Measurements from ENCODE around the gene RBCK1. TPM values are rescaled to one million over a fixed set of nuclear protein-coding genes. Genes with fewer than 3 reads are reported as not detected.

RBCK1 gene
- total and polyA plus RNA-seq, 2 of the 4 experiments (the other 2 are of a cell fraction): 29.9 to 84.2 TPM

DNA sequence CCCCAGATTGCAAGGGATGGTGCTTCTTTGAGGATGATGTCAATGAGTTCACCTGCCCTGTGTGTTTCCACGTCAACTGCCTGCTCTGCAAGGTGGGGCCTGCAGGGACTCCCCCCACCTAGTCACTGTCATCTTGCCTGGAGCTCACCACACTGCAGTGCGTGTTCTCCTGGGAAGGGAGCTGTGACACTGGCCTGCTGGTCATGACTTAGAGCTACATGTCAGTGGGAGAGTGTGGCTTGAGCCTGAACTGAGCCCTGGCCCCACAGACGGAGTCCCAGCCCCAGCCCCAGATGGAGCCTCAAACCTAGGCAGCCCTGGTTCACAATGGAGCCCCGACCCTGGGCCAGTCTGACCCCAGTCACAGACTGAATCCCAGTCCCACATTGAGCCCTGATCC lies 19.3 kb downstream of the RBCK1 start:
- H3K18ac ChIP-seq (ENCODE audit: low read depth, low read length): no peak overlapping the region
- H2BK120ac ChIP-seq (ENCODE audit: low read depth, low read length): no peak overlapping the region
- H3K9me3 ChIP-seq (ENCODE audit: control insufficient read depth, insufficient read depth, low read length): no peaks in the 10 kb centered on the region
- H3K23ac ChIP-seq (ENCODE audit: low read depth, low read length): no peak overlapping the region
- in situ Hi-C loops (cut with MboI; ENCODE audit: low sequenced_read_pairs): no loop called here
- no peak for TF ChIP-seq CEBPB (IDR thresholded peaks at IDR 0.05; ENCODE audit: low read depth, low read length)
- TF ChIP-seq RAD21 (IDR thresholded peaks at IDR 0.05; ENCODE audit: low read length): no peak
- no peak for TF ChIP-seq RFX5 (IDR thresholded peaks at IDR 0.05; ENCODE audit: low read depth, low read length)
- no peak for TF ChIP-seq RCOR1 (IDR thresholded peaks at IDR 0.05; ENCODE audit: insufficient replicate concordance, low read length)
- no peak for TF ChIP-seq MAFK (IDR thresholded peaks at IDR 0.05; ENCODE audit: low read depth, low read length)
- TF ChIP-seq, protein P1, sequence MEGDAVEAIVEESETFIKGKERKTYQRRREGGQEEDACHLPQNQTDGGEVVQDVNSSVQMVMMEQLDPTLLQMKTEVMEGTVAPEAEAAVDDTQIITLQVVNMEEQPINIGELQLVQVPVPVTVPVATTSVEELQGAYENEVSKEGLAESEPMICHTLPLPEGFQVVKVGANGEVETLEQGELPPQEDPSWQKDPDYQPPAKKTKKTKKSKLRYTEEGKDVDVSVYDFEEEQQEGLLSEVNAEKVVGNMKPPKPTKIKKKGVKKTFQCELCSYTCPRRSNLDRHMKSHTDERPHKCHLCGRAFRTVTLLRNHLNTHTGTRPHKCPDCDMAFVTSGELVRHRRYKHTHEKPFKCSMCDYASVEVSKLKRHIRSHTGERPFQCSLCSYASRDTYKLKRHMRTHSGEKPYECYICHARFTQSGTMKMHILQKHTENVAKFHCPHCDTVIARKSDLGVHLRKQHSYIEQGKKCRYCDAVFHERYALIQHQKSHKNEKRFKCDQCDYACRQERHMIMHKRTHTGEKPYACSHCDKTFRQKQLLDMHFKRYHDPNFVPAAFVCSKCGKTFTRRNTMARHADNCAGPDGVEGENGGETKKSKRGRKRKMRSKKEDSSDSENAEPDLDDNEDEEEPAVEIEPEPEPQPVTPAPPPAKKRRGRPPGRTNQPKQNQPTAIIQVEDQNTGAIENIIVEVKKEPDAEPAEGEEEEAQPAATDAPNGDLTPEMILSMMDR (conservative IDR thresholded peaks at IDR 0.05; ENCODE audit: low read depth, low read length): no peak
- TF ChIP-seq FOS (IDR thresholded peaks at IDR 0.05; ENCODE audit: low read depth, low read length): no peak
- H2BK20ac ChIP-seq (ENCODE audit: low read depth, low read length): no peak overlapping the region
- peaks cover 12% of the 10 kb centered on the region; the same call in 1 of the 2 replicates for H4K20me1 ChIP-seq (ENCODE audit: insufficient read depth, low read length)
- no peak overlapping the region for H2AK9ac ChIP-seq (replicated peaks; ENCODE audit: low read depth, low read length, poor library complexity)
- no peak overlapping the region for H3K9ac ChIP-seq (ENCODE audit: low read depth, low read length)
- no peak overlapping the region for H4K5ac ChIP-seq (ENCODE audit: low read depth, low read length)
- H4K91ac ChIP-seq (ENCODE audit: insufficient read depth, low read depth, low read length): no peak overlapping the region
- no peak overlapping the region for H3K4ac ChIP-seq (ENCODE audit: low read depth, low read length)
- no peak overlapping the region for H3K56ac ChIP-seq (ENCODE audit: extremely low read depth, insufficient read depth, low read length)
- H2AK5ac ChIP-seq (ENCODE audit: low read depth, low read length): no peak overlapping the region
- no peak overlapping the region for H2AFZ ChIP-seq (replicated peaks; ENCODE audit: low read length, poor library complexity)
- H3K27ac ChIP-seq (ENCODE audit: insufficient read depth, low read length): no peak overlapping the region
- ATAC-seq (ENCODE audit: low read depth) (no peak), DNase-seq (no peak)
- CTCF ChIA-PET: no interaction called here
- H3K36me3 ChIP-seq (ENCODE audit: control insufficient read depth, insufficient read depth, low read length): peaks cover 56% of the 10 kb centered on the region
- H4K8ac ChIP-seq (ENCODE audit: low read depth in 2 of 2, low read length in 2 of 2): no peak overlapping the region
- POLR2A ChIA-PET (ENCODE audit: unreplicated experiment): no interaction called here
- no peak overlapping the region for H2BK15ac ChIP-seq (ENCODE audit: low read depth, low read length)
- no peak overlapping the region for H3K14ac ChIP-seq (replicated peaks; ENCODE audit: low read depth, low read length)
- no peaks in the 10 kb centered on the region; the same call in 1 of the 2 replicates for H3K9me1 ChIP-seq (ENCODE audit: insufficient read depth, low read length)
- 80% methylated on average over 2 of the region's 4 CpGs; no CpG with 5 or more reads in 1 of the 2 experiments for whole genome bisulfite sequencing, 2 experiments (ENCODE audit: extremely low coverage in 2 of 2, insufficient read length in 1 of 2)
- no peaks in the 10 kb centered on the region for H3K4me1 ChIP-seq (ENCODE audit: control insufficient read depth, insufficient read depth, low read length)
- no peak overlapping the region for H2BK5ac ChIP-seq (ENCODE audit: low read depth, low read length, poor library complexity, severe bottlenecking)
- no peak overlapping the region for H3K4me3 ChIP-seq (ENCODE audit: insufficient read depth, low read depth, low read length)
- H3K4me2 ChIP-seq (ENCODE audit: low read depth, low read length): no peak overlapping the region
- H3K79me1 ChIP-seq (ENCODE audit: low read depth in 1 of 2, low read length in 2 of 2): peaks cover 0 to 28% of the 10 kb centered on the region in 2 experiments; a peak in 3 of 4 replicates
- intact Hi-C loops (cut with micrococcal nuclease): loop anchor here (2.0 kb wide), 1 partner anchor 17 kb away; no protein-coding TSS in a partner anchor
- no peaks in the 10 kb centered on the region for H3K27me3 ChIP-seq (ENCODE audit: control insufficient read depth, insufficient read depth, low read length)
- dilution Hi-C loops (cut with HindIII; ENCODE audit: low sequenced_read_pairs, unreplicated experiment): no loop called here
- BruUV-seq (replicated peaks): no TSS peak

Data from IMR-90 (cell line).